ENCODE results near the gene CD300E. TPM values are rescaled to one million over a fixed set of nuclear protein-coding genes. Genes with fewer than 3 reads are reported as not detected.

Gene CD300E
- polyA plus RNA-seq, 1 donor (not counting 4 experiments of a cell fraction or from before 2014, with no cell fraction given): not detected

- no peak overlapping the region for H3K4me3 ChIP-seq (ENCODE audit: control insufficient read depth in 2 of 3, extremely low read depth in 1 of 3, insufficient read depth in 2 of 3, low read depth in 1 of 3, low read length in 3 of 3)
- H3K9me3 ChIP-seq (ENCODE audit: control insufficient read depth, low read depth, low read length): no peaks in the 10 kb centered on the region
- dilution Hi-C loops (cut with MboI; ENCODE audit: extremely low pct_ligation_motif_present, low sequenced_read_pairs): no loop called here
- DNase-seq (ENCODE audit: low read depth, low spot score): no peak
- no peak overlapping the region for H3K27ac ChIP-seq (ENCODE audit: control insufficient read depth, insufficient read depth, low read length)
- no peaks in the 10 kb centered on the region for H4K20me1 ChIP-seq (ENCODE audit: control insufficient read depth, extremely low read depth, insufficient read depth, low read length)
- no peak for FAIRE-seq
- H3K36me3 ChIP-seq (ENCODE audit: control insufficient read depth in 2 of 2, extremely low read depth in 1 of 2, insufficient read depth in 2 of 2, low read length in 2 of 2): no peaks in the 10 kb centered on the region
- H3K4me2 ChIP-seq (ENCODE audit: control insufficient read depth, extremely low read depth, insufficient read depth, low read depth, low read length): no peak overlapping the region
- no peak overlapping the region for H2AFZ ChIP-seq (ENCODE audit: control insufficient read depth, low read length)
- no peaks in the 10 kb centered on the region for H3K79me2 ChIP-seq (ENCODE audit: control insufficient read depth, insufficient read depth, low read length)
- H3K9ac ChIP-seq (ENCODE audit: control insufficient read depth, extremely low read depth, insufficient read depth, low read length): no peak overlapping the region
- no peaks in the 10 kb centered on the region for H3K27me3 ChIP-seq (ENCODE audit: control insufficient read depth, extremely low read depth, insufficient read depth, low read length)
- H3K9me1 ChIP-seq (ENCODE audit: control insufficient read depth, extremely low read depth, insufficient read depth, low read length): no peaks in the 10 kb centered on the region
- peaks cover 27% of the 10 kb centered on the region for H3K4me1 ChIP-seq (ENCODE audit: control insufficient read depth, extremely low read depth, insufficient read depth, low read length)
- TF ChIP-seq EZH2 (IDR thresholded peaks at IDR 0.05; ENCODE audit: low read length) (no peak), CTCF (optimal IDR thresholded peaks at IDR 0.05 in 1 of 3, IDR thresholded peaks at IDR 0.05 in 1 of 3, conservative IDR thresholded peaks at IDR 0.05 in 1 of 3; ENCODE audit: extremely low read depth in 1 of 3, insufficient read depth in 2 of 3, low read length in 3 of 3) (no peak)
Observed at GRCh38 chr17:74603037-74603635, 20.4 kb downstream of the CD300E start.

DNA sequence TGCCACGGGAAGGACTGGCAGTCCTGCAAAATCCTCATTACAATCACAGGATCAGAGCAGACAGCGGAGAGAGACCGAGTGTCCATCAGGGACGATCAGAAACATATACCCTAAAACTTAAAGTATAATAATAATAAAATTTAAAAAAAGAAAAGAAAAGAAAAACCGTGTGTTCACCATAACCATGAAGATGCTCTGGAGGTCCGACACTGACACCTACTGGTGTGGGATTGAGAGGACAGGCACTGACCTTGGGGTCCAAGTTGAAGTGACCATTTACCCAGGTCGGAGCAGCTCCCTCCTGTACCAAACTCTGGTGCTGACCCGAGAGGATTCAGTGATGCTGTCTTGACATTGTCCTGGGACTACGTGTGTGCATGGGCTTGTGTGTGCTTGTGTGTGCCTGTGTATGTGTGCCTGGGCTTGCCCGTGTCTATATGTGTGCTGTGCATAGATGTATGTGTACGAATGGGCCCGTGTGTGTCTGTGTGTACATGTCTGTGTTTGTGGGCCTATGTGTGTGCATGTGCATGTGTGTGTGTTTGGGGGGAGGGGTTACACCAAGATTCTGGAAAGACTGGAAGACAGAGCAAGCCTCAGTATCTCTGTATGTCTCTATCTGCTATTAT lies 21.5 kb downstream of the CD300E start:
- Histone ChIP-seq H3K27me3 (ENCODE audit: control insufficient read depth, extremely low read depth, insufficient read depth, low read length) (no peaks in the 10 kb centered on the region), H3K9ac (ENCODE audit: control insufficient read depth, extremely low read depth, insufficient read depth, low read length) (no peak overlapping the region), H3K4me2 (ENCODE audit: control insufficient read depth, extremely low read depth, insufficient read depth, low read depth, low read length) (no peak overlapping the region), H2AFZ (ENCODE audit: control insufficient read depth, low read length) (no peak overlapping the region), H3K27ac (ENCODE audit: control insufficient read depth, insufficient read depth, low read length) (no peak overlapping the region), H3K9me3 (ENCODE audit: control insufficient read depth, low read depth, low read length) (no peaks in the 10 kb centered on the region), H3K36me3 (ENCODE audit: control insufficient read depth in 2 of 2, extremely low read depth in 1 of 2, insufficient read depth in 2 of 2, low read length in 2 of 2) (no peaks in the 10 kb centered on the region), H3K4me1 (ENCODE audit: control insufficient read depth, extremely low read depth, insufficient read depth, low read length) (peaks cover 27% of the 10 kb centered on the region), H4K20me1 (ENCODE audit: control insufficient read depth, extremely low read depth, insufficient read depth, low read length) (no peaks in the 10 kb centered on the region), H3K4me3 (ENCODE audit: control insufficient read depth in 2 of 3, extremely low read depth in 1 of 3, insufficient read depth in 2 of 3, low read depth in 1 of 3, low read length in 3 of 3) (no peak overlapping the region), H3K9me1 (ENCODE audit: control insufficient read depth, extremely low read depth, insufficient read depth, low read length) (no peaks in the 10 kb centered on the region), H3K79me2 (ENCODE audit: control insufficient read depth, insufficient read depth, low read length) (no peaks in the 10 kb centered on the region)
- no peak for DNase-seq (ENCODE audit: low read depth, low spot score)
- dilution Hi-C loops (cut with MboI; ENCODE audit: extremely low pct_ligation_motif_present, low sequenced_read_pairs): no loop called here
- FAIRE-seq: peak; percentile 5
- TF ChIP-seq CTCF (optimal IDR thresholded peaks at IDR 0.05 in 1 of 3, IDR thresholded peaks at IDR 0.05 in 1 of 3, conservative IDR thresholded peaks at IDR 0.05 in 1 of 3; ENCODE audit: extremely low read depth in 1 of 3, insufficient read depth in 2 of 3, low read length in 3 of 3): peak; percentile 65 to 80 (median 75)
- no peak for TF ChIP-seq EZH2 (IDR thresholded peaks at IDR 0.05; ENCODE audit: low read length)

Data from keratinocyte (primary cell).